Endodermal cell (in vitro differentiated cells): Measurements from ENCODE around the gene TEF. TPM values are rescaled to one million over a fixed set of nuclear protein-coding genes. Genes with fewer than 3 reads are reported as not detected.
A peak's percentile ranks its signal among the peaks of the same experiment; 100 is the strongest.

Experiments used
- DNase-seq: peaks from one replicate; pipeline ENCODE4 v3.0.0-alpha.2; 2017
- H3K27ac ChIP-seq: 2 replicates; pipeline ENCODE4 v1.5.1; 2013; ENCODE audit warnings: mild to moderate bottlenecking, low read depth, low read length, moderate library complexity
- H3K27me3 ChIP-seq: 2 replicates; pipeline ENCODE4 v1.6.1; 2013; ENCODE audit warnings: mild to moderate bottlenecking, low read length, moderate library complexity; ENCODE audit not compliant: insufficient read depth, control insufficient read depth, poor library complexity, severe bottlenecking
- H3K36me3 ChIP-seq: 2 replicates; pipeline ENCODE4 v1.7.0; 2013; ENCODE audit warnings: mild to moderate bottlenecking, low read length, moderate library complexity; ENCODE audit not compliant: control insufficient read depth, insufficient read depth
- H3K4me1 ChIP-seq: one replicate; pipeline ENCODE4 v1.7.0; 2013; ENCODE audit warnings: low read length; ENCODE audit not compliant: control insufficient read depth, insufficient read depth
- H3K4me3 ChIP-seq: 2 replicates; pipeline ENCODE4 v1.5.1; 2013; ENCODE audit warnings: mild to moderate bottlenecking, low read length, moderate library complexity
- H3K9ac ChIP-seq: 2 replicates; pipeline ENCODE4 v1.6.1; 2013; ENCODE audit warnings: mild to moderate bottlenecking, low read length, moderate library complexity; ENCODE audit not compliant: poor library complexity, severe bottlenecking; ENCODE audit errors: extremely low read depth
- H3K9me3 ChIP-seq: 2 replicates; pipeline ENCODE4 v1.6.1; 2013; ENCODE audit warnings: mild to moderate bottlenecking, low read length, moderate library complexity; ENCODE audit not compliant: control insufficient read depth
- H3K27ac Mint-ChIP-seq: 2 replicates; pipeline ENCODE4 v1.8.0; 2020; ENCODE audit warnings: mixed read lengths
- H3K27me3 Mint-ChIP-seq: 2 replicates; pipeline ENCODE4 v1.8.0; 2021; ENCODE audit warnings: mild to moderate bottlenecking, mixed read lengths; ENCODE audit not compliant: insufficient read depth
- H3K36me3 Mint-ChIP-seq: 2 replicates; pipeline ENCODE4 v1.8.0; 2020; ENCODE audit warnings: low read depth, mixed read lengths
- H3K4me1 Mint-ChIP-seq: 2 replicates; pipeline ENCODE4 v1.8.0; 2020; ENCODE audit warnings: mixed read lengths
- H3K4me3 Mint-ChIP-seq: 2 replicates; pipeline ENCODE4 v1.8.0; 2020; ENCODE audit warnings: mild to moderate bottlenecking, moderate library complexity, mixed read lengths
- H3K9me3 Mint-ChIP-seq: 2 replicates; pipeline ENCODE4 v1.8.0; 2020; ENCODE audit warnings: mild to moderate bottlenecking, mixed read lengths
- WGBS, 2 experiments: methylation state at CpG; one replicate each; pipeline versions ENCODE4 v1.1.5 to v1.1.7; 2013; ENCODE audit warnings: missing lambda C conversion rate in 2 of 2, mixed read lengths in 1 of 2; ENCODE audit not compliant: insufficient coverage in 1 of 2, insufficient read length in 1 of 2; 5-methylcytosine and 5-hydroxymethylcytosine counted together
- total RNA-seq, 2 donors: library from RNA; stranded (reverse); fragmentation: NEBNext Ultra II Directional in 1 of 2; extraction: Animal tissue kit (Norgen Biotek cat#: 25700) in 1 of 2; gene quantifications; 2 replicates in 1 of 2; 3 replicates in 1 of 2; pipeline ENCODE4 v1.2.1, GENCODE V29; 2021
- TF ChIP-seq, protein P1 (sequence below): fragments of 200-600 bp; sonication (generic); conservative IDR thresholded peaks from 2 replicates; pipeline ENCODE4 v1.5.0; 2021; ENCODE audit warnings: antibody characterized with exemption, mild to moderate bottlenecking

The TEF gene
- total RNA-seq, 2 donors from 2014 or later: 4.7 to 7.9 TPM

DNA sequence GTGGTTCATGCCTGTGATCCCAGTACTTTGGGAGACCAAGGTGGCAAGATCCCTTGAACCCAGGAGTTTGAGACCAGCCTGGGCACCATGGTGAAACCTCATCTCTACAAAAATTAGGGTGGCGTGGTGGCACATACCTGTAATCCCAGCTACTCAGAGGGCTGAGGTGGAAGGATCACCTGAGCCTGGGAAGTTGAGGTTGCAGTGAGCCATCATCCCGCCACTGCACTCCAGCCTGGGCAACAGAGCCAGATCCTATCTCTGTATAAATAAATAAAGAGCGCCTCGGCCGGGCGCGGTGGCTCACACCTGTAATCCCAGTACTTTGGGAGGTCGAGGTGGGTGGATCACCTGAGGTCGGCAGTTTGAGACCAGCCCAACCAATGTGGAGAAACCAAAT is 37.0 kb downstream of the TEF start:
- no peak overlapping the region for H3K4me3 Mint-ChIP-seq
- TF ChIP-seq, protein P1, sequence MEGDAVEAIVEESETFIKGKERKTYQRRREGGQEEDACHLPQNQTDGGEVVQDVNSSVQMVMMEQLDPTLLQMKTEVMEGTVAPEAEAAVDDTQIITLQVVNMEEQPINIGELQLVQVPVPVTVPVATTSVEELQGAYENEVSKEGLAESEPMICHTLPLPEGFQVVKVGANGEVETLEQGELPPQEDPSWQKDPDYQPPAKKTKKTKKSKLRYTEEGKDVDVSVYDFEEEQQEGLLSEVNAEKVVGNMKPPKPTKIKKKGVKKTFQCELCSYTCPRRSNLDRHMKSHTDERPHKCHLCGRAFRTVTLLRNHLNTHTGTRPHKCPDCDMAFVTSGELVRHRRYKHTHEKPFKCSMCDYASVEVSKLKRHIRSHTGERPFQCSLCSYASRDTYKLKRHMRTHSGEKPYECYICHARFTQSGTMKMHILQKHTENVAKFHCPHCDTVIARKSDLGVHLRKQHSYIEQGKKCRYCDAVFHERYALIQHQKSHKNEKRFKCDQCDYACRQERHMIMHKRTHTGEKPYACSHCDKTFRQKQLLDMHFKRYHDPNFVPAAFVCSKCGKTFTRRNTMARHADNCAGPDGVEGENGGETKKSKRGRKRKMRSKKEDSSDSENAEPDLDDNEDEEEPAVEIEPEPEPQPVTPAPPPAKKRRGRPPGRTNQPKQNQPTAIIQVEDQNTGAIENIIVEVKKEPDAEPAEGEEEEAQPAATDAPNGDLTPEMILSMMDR: no peak
- Histone ChIP-seq H3K4me1 (peaks cover 4% of the 10 kb centered on the region), H3K9ac (no peak overlapping the region), H3K4me3 (no peak overlapping the region), H3K9me3 (no peaks in the 10 kb centered on the region), H3K27me3 (no peaks in the 10 kb centered on the region), H3K36me3 (no peaks in the 10 kb centered on the region), H3K27ac (no peak overlapping the region)
- no peaks in the 10 kb centered on the region for H3K9me3 Mint-ChIP-seq
- WGBS, 2 experiments: 97 to 98% methylated on average over 9 of the region's 9 CpGs
- H3K27me3 Mint-ChIP-seq: no peaks in the 10 kb centered on the region
- no peak overlapping the region for H3K27ac Mint-ChIP-seq
- no peak for DNase-seq
- H3K36me3 Mint-ChIP-seq: peaks cover 8% of the 10 kb centered on the region
- peaks cover 9% of the 10 kb centered on the region for H3K4me1 Mint-ChIP-seq

DNA sequence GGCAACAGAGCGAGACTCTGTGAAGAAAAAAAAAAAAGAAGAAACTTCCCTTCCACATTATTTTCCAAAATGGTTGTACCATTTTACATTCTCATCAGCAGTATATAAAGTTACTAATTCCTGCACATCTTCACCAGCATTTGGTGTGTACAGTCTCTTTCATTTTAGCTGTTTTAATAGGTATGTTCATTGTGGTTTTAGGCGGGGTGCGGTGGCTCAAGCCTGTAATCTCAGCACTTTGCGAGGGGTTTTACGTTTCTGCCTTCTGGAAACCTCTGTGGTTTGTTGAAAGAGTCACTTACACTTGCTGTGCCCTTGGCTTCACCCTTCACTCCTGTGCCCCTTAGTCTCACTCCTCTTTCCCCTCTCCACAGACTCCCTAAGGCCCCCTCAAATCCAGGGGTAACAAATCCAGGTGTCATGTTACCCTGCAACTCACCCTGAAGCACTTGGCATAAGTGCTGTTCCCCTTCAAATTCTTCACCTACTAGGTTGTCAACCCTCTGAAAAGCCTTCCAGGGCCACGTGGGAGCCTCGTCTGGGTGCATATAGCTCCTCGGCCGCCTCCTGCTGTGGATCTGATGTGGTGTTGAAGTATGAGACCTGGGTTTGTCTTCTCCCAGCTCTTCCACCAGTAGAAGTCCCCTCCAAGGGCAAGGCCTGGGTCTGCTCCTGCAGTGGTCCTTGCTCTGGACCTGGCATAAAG is 44.1 kb downstream of the TEF start:
- Histone ChIP-seq H3K9ac (no peak overlapping the region), H3K27ac (no peak overlapping the region), H3K9me3 (no peaks in the 10 kb centered on the region), H3K36me3 (no peaks in the 10 kb centered on the region), H3K4me3 (no peak overlapping the region), H3K4me1 (no peaks in the 10 kb centered on the region), H3K27me3 (no peaks in the 10 kb centered on the region)
- DNase-seq: peak; percentile 59
- H3K36me3 Mint-ChIP-seq: peaks cover 24% of the 10 kb centered on the region
- 88 to 94% methylated on average over 4 to 8 of the region's 9 CpGs for WGBS, 2 experiments
- no peaks in the 10 kb centered on the region for H3K27me3 Mint-ChIP-seq
- H3K4me3 Mint-ChIP-seq: no peak overlapping the region
- no peaks in the 10 kb centered on the region for H3K9me3 Mint-ChIP-seq
- TF ChIP-seq, protein P1: no peak
- no peaks in the 10 kb centered on the region for H3K4me1 Mint-ChIP-seq
- no peak overlapping the region for H3K27ac Mint-ChIP-seq

DNA sequence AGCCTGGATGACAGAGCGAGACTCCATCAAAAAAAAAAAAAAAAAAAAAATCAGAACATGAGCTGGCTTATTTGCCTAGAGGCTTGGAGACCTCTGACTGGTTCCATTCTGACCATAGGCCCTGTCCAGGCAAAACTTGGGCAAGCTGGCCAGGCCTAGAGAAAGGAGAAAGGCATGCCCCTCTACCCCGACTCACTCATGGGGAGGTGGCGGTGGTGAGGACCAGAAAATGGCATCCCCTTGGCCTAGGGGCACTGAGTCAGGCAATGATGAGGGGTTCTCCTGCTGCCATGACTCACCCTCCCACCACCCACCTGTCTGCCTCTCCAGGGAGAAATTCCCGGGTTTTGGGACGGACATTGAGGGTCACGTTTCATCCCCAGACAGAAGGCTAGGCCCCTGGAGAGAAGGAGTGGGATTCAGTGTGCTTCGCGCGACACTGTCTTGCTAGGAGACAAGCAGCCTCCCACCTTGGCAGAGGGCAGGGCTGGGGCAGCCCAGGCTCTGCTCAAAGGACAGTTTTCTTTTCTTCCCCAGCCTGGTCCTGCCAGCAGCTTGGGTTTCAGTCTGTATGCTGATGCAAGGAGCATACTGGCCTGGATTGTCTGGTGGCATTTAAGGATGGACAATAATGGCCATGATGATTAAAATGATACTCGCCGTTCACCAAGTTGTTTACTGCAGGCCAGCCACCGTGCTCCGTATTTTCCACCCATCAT is 47.6 kb downstream of the TEF start:
- H3K36me3 Mint-ChIP-seq: peaks cover 35% of the 10 kb centered on the region
- H3K9me3 Mint-ChIP-seq: no peaks in the 10 kb centered on the region
- H3K27me3 Mint-ChIP-seq: no peaks in the 10 kb centered on the region
- TF ChIP-seq, protein P1: no peak
- Histone ChIP-seq H3K9me3 (no peaks in the 10 kb centered on the region), H3K9ac (no peak overlapping the region), H3K4me3 (no peak overlapping the region), H3K27ac (no peak overlapping the region), H3K4me1 (no peaks in the 10 kb centered on the region), H3K36me3 (peaks cover 20% of the 10 kb centered on the region), H3K27me3 (no peaks in the 10 kb centered on the region)
- H3K27ac Mint-ChIP-seq: no peak overlapping the region
- 88 to 89% methylated on average over 8 to 12 of the region's 13 CpGs for WGBS, 2 experiments
- no peak overlapping the region for H3K4me3 Mint-ChIP-seq
- no peaks in the 10 kb centered on the region for H3K4me1 Mint-ChIP-seq
- DNase-seq: no peak
